Left lung (tissue), 10 donors: ENCODE measurements around the gene SCMH1. TPM values are rescaled to one million over a fixed set of nuclear protein-coding genes. Genes with fewer than 3 reads are reported as not detected.

Experiments
- ATAC-seq: fragments of 200-7000 bp; cut with Tn5 transposase; one replicate; pipeline ENCODE4 v1.9.1; 2020; ENCODE audit warnings: moderate library complexity
- DNase-seq, 4 donors: peaks; one replicate each; pipeline ENCODE4 v3.0.0-alpha.2; 2013 to 2020
- H3K27ac ChIP-seq, 2 donors: fragments of 200-600 bp; sonication (generic) in 1 of 2; one replicate each; pipeline versions ENCODE4 v1.5.0 to v1.8.0; 2020 to 2021
- H3K27me3 ChIP-seq, 2 donors: fragments of 200-600 bp; sonication (generic) in 1 of 2; one replicate each; pipeline versions ENCODE4 v1.5.0 to v1.8.0; 2020 to 2021
- H3K36me3 ChIP-seq, 2 donors: fragments of 200-600 bp; sonication (generic) in 1 of 2; one replicate each; pipeline versions ENCODE4 v1.5.0 to v1.8.0; 2020 to 2021
- H3K4me1 ChIP-seq, 2 donors: fragments of 200-600 bp; one replicate each; pipeline ENCODE4 v1.8.0; 2021
- H3K4me3 ChIP-seq, 2 donors: fragments of 200-600 bp; sonication (generic) in 1 of 2; one replicate each; pipeline versions ENCODE4 v1.5.0 to v1.8.0; 2020 to 2021; ENCODE audit warnings: mild to moderate bottlenecking in 1 of 2
- H3K9me3 ChIP-seq, 2 donors: fragments of 200-600 bp; sonication (generic) in 1 of 2; one replicate each; pipeline versions ENCODE4 v1.5.0 to v1.8.0; 2020 to 2021
- intact Hi-C, 2 donors: fragments of 100-400 bp; cut with DNase I; formaldehyde crosslinking; loops; one replicate each; pipeline versions ENCODE4 v1.11.2 to v1.14.2; 2022
- polyA plus RNA-seq, 6 donors: library from polyadenylated mRNA; unstranded; fragments of 120-200 nt; gene quantifications; one replicate each; pipeline ENCODE4 v1.2.1, GENCODE V29; 2013; ENCODE audit not compliant: insufficient read length in 6 of 6
- total RNA-seq, 2 donors: library from RNA; stranded (reverse); fragmentation: NEBNext Ultra II Directional; extraction: Animal tissue kit (Norgen Biotek cat#: 25700); gene quantifications; one replicate each; pipeline ENCODE4 v1.2.1, GENCODE V29; 2021
- TF ChIP-seq, protein P1 (sequence below), 2 donors: fragments of 200-600 bp; sonication (generic) in 1 of 2; IDR thresholded peaks; one replicate each; pipeline versions ENCODE4 v1.5.0 to v1.8.0; 2021; ENCODE audit warnings: antibody characterized with exemption in 2 of 2
- donor health status: DM: no; HTN: yes; CAD: no.
- donor health status: DM: no; HTN: no; CAD: no.

Gene SCMH1
- total and polyA plus RNA-seq, 8 donors = 27.8 to 56.1 (median 44.3) TPM

DNA sequence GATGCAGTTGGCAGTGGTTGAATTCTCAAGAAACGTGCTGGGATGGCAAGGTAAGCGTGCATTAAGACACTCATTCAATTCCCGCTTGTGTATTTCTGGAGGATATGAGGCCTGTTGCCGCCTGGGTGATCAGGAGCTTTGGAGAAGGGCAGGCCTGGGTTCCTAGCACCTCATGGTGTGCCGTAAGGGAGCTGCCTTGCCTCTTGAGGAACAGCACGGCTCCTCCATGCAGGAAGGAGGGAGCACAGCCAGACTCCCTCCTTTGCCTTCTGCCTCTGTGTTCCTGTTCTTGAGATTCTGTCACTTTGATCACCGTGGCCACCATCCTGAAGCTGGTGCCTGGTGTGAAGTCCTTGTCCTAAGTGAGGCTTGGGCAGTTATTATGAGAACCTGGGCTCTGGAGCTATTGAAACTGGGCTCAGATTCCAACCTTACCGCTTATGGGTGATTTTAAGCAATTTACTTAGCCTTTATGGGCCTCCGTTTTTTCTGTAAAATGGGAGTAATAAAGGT lies 238.9 kb downstream of the SCMH1 start:
- H3K4me3 ChIP-seq = no peak overlapping the region
- peaks cover 12 to 15% of the 10 kb centered on the region in 2 donors for H3K4me1 ChIP-seq
- H3K27me3 ChIP-seq = no peaks in the 10 kb centered on the region
- peaks cover 0 to 100% of the 10 kb centered on the region in 2 donors for H3K36me3 ChIP-seq
- no peak overlapping the region for H3K27ac ChIP-seq
- TF ChIP-seq, protein P1, sequence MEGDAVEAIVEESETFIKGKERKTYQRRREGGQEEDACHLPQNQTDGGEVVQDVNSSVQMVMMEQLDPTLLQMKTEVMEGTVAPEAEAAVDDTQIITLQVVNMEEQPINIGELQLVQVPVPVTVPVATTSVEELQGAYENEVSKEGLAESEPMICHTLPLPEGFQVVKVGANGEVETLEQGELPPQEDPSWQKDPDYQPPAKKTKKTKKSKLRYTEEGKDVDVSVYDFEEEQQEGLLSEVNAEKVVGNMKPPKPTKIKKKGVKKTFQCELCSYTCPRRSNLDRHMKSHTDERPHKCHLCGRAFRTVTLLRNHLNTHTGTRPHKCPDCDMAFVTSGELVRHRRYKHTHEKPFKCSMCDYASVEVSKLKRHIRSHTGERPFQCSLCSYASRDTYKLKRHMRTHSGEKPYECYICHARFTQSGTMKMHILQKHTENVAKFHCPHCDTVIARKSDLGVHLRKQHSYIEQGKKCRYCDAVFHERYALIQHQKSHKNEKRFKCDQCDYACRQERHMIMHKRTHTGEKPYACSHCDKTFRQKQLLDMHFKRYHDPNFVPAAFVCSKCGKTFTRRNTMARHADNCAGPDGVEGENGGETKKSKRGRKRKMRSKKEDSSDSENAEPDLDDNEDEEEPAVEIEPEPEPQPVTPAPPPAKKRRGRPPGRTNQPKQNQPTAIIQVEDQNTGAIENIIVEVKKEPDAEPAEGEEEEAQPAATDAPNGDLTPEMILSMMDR (IDR thresholded peaks at IDR 0.05) = no peak
- H3K9me3 ChIP-seq = no peaks in the 10 kb centered on the region
- DNase-seq (no peak), ATAC-seq (peak; percentile 7)
- intact Hi-C loops = no loop called here

DNA sequence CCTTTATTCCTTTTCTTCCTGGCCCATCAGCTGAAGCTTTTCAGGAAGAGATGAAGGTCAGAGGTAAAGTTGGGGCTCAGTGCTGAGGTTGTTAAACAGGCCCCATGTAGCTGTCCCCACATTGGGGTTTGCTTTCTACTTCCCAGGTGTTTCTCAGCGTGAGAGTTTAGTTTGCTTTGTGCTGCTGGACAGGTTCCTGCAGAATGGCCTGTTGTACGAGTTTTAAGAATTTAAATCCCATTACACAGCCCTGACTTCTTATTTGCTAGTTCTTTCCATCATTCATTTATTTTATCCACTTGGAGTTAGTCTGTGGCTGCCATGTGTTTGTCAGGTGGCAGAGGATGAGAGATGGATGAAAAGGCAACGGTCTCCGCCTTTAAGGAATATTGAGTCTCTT lies 243.4 kb downstream of the SCMH1 start:
- ATAC-seq (no peak), DNase-seq (no peak)
- intact Hi-C loops = no loop called here
- TF ChIP-seq, protein P1 (IDR thresholded peaks at IDR 0.05) = no peak
- H3K27ac ChIP-seq = no peak overlapping the region
- H3K4me3 ChIP-seq = no peak overlapping the region
- H3K27me3 ChIP-seq = no peaks in the 10 kb centered on the region
- peaks cover 0 to 99% of the 10 kb centered on the region in 2 donors for H3K36me3 ChIP-seq
- H3K9me3 ChIP-seq = no peaks in the 10 kb centered on the region
- H3K4me1 ChIP-seq = peaks cover 9 to 11% of the 10 kb centered on the region in 2 donors

DNA sequence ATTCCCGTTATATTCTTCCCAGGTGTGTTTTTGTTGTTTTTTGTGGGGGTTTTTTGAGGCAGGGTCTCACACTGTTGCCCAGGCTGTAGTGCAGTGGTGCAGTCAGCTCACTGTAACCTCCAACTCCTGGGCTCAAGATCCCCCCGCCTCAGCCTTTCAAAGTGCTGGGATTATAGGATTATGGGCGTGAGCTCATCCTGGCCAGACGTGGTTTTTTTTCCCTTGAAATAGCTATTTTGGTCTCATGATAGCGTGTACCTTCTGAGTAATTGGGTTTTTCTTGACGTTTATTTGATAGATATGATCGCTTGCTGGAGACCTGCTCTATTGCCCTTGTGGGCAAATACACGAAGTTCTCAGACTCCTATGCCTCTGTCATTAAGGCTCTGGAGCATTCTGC lies 245.0 kb downstream of the SCMH1 start:
- H3K36me3 ChIP-seq = peaks cover 0 to 99% of the 10 kb centered on the region in 2 donors
- intact Hi-C loops = no loop called here

DNA sequence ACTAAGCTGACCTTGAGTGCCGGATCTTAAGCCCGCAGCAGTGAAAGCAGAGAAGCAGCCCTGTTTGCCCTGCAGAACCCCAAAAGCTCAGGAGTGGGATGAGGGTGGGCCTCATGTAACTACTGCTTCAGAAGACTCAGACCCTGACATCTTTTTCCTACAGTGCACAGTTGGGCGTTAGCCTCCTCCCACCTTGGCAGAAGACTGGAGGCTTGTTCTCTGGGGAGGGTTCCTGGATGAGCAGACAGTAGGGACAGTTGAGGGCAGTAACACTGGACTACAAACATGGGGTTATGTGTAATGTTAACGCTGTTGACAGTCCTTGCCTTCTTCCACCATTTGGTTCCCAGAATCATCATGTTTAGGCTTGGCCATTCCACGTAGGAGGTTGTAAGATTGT lies 253.0 kb downstream of the SCMH1 start:
- H3K4me1 ChIP-seq = peaks cover 0 to 24% of the 10 kb centered on the region in 2 donors
- peaks cover 0 to 100% of the 10 kb centered on the region in 2 donors for H3K36me3 ChIP-seq
- intact Hi-C loops = no loop called here
- DNase-seq = no peak
- no peak overlapping the region for H3K4me3 ChIP-seq
- ATAC-seq = no peak
- H3K27ac ChIP-seq = no peak overlapping the region
- no peaks in the 10 kb centered on the region for H3K27me3 ChIP-seq
- TF ChIP-seq, protein P1 (IDR thresholded peaks at IDR 0.05) = no peak
- H3K9me3 ChIP-seq = no peaks in the 10 kb centered on the region

More for the DNA sequence above, 245.0 kb downstream of the SCMH1 start:
- TF ChIP-seq, protein P1 (IDR thresholded peaks at IDR 0.05) = no peak
- DNase-seq = no peak
- H3K4me3 ChIP-seq = no peak overlapping the region
- no peaks in the 10 kb centered on the region for H3K4me1 ChIP-seq
- H3K9me3 ChIP-seq = no peaks in the 10 kb centered on the region
- H3K27me3 ChIP-seq = no peaks in the 10 kb centered on the region
- H3K27ac ChIP-seq = no peak overlapping the region
- no peak for ATAC-seq

DNA sequence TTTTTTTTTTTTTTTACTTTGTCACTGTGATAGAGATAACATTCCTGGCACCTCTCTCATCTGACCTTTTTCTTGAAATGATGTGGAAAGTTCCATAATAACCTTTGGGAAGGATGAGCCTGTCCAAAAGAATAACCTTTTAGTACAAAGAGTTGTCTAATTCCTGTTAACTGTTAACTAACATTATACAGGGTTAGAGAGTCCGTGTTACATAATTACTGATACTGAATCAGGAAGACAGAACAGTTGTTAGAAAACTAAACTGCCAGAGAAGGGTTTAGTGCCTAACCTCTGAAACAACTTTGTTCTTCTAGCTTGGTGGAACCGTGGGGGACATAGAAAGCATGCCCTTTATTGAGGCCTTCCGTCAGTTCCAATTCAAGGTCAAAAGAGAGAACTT lies 253.8 kb downstream of the SCMH1 start:
- Histone ChIP-seq H3K9me3 (no peaks in the 10 kb centered on the region), H3K4me1 (peaks cover 0 to 24% of the 10 kb centered on the region in 2 donors), H3K4me3 (no peak overlapping the region), H3K27me3 (no peaks in the 10 kb centered on the region), H3K27ac (no peak overlapping the region), H3K36me3 (peaks cover 0 to 99% of the 10 kb centered on the region in 2 donors)
- ATAC-seq (no peak), DNase-seq (no peak)
- TF ChIP-seq, protein P1 (IDR thresholded peaks at IDR 0.05) = no peak
- intact Hi-C loops = no loop called here
